ENCODE data around the gene ARHGDIB. TPM values are rescaled to one million over a fixed set of nuclear protein-coding genes. Genes with fewer than 3 reads are reported as not detected.

Gene ARHGDIB
- total and polyA plus RNA-seq, 2 experiments from 2014 or later = 3.8 to 6.7 TPM

- no peak for DNase-seq (ENCODE audit: low read depth in 1 of 2, low spot score in 1 of 2)
- no peaks in the 10 kb centered on the region for H3K9me3 ChIP-seq (ENCODE audit: low read depth)
- no peak overlapping the region for H3K27ac ChIP-seq
- no peaks in the 10 kb centered on the region for H3K36me3 ChIP-seq
- no peaks in the 10 kb centered on the region for H3K27me3 ChIP-seq
- no peak overlapping the region for H3K4me3 ChIP-seq
- H3K4me1 ChIP-seq (ENCODE audit: low read depth) = no peaks in the 10 kb centered on the region
- TF ChIP-seq CTCF (IDR thresholded peaks at IDR 0.05; ENCODE audit: low read depth, low read length) = no peak
Observed at GRCh38 chr12:14921218-14921617, 40.2 kb downstream of the ARHGDIB start.

- H3K27me3 ChIP-seq = no peaks in the 10 kb centered on the region
- H3K9me3 ChIP-seq (ENCODE audit: low read depth) = no peaks in the 10 kb centered on the region
- DNase-seq (ENCODE audit: low read depth in 1 of 2, low spot score in 1 of 2) = no peak
Observed at GRCh38 chr12:14920475-14921126, 40.8 kb downstream of the ARHGDIB start.

GRCh38 chr12:14919455-14919854 is 41.9 kb downstream of the ARHGDIB start:
- no peak overlapping the region for H3K27ac ChIP-seq
- DNase-seq (ENCODE audit: low read depth in 1 of 2, low spot score in 1 of 2) = no peak
- H3K9me3 ChIP-seq (ENCODE audit: low read depth) = no peaks in the 10 kb centered on the region
- H3K27me3 ChIP-seq = no peaks in the 10 kb centered on the region
- H3K36me3 ChIP-seq = no peaks in the 10 kb centered on the region
- H3K4me3 ChIP-seq = no peak overlapping the region
- no peaks in the 10 kb centered on the region for H3K4me1 ChIP-seq (ENCODE audit: low read depth)
- TF ChIP-seq CTCF (IDR thresholded peaks at IDR 0.05; ENCODE audit: low read depth, low read length) = no peak

More at GRCh38 chr12:14920475-14921126, 40.8 kb downstream of the ARHGDIB start:
- no peak overlapping the region for H3K4me3 ChIP-seq
- H3K27ac ChIP-seq = no peak overlapping the region
- no peak for TF ChIP-seq CTCF (IDR thresholded peaks at IDR 0.05; ENCODE audit: low read depth, low read length)
- no peaks in the 10 kb centered on the region for H3K4me1 ChIP-seq (ENCODE audit: low read depth)
- H3K36me3 ChIP-seq = no peaks in the 10 kb centered on the region

- Histone ChIP-seq H3K27ac (no peak overlapping the region), H3K4me3 (no peak overlapping the region), H3K9me3 (ENCODE audit: low read depth) (no peaks in the 10 kb centered on the region), H3K4me1 (ENCODE audit: low read depth) (no peaks in the 10 kb centered on the region), H3K36me3 (no peaks in the 10 kb centered on the region), H3K27me3 (no peaks in the 10 kb centered on the region)
- DNase-seq (ENCODE audit: low read depth in 1 of 2, low spot score in 1 of 2) = no peak
- no peak for TF ChIP-seq CTCF (IDR thresholded peaks at IDR 0.05; ENCODE audit: low read depth, low read length)
Observed at GRCh38 chr12:14915736-14916135, 45.7 kb downstream of the ARHGDIB start.

GRCh38 chr12:14913381-14913781 is 48.0 kb downstream of the ARHGDIB start:
- peak in 1 of 2 donors; percentile 78 for DNase-seq (ENCODE audit: low read depth in 1 of 2, low spot score in 1 of 2)
- Histone ChIP-seq H3K4me1 (ENCODE audit: low read depth) (no peaks in the 10 kb centered on the region), H3K27ac (no peak overlapping the region), H3K27me3 (no peaks in the 10 kb centered on the region), H3K4me3 (no peak overlapping the region), H3K36me3 (no peaks in the 10 kb centered on the region), H3K9me3 (ENCODE audit: low read depth) (no peaks in the 10 kb centered on the region)
- no peak for TF ChIP-seq CTCF (IDR thresholded peaks at IDR 0.05; ENCODE audit: low read depth, low read length)
